HG02623 (cell line): ENCODE results near the gene CCDC159.
"Not testable (repeated sequence)": the region's sequence is repeated elsewhere in the genome, so short reads cannot be mapped to it uniquely, and the experiment has no call there.

Source experiments
- ATAC-seq: cut with Tn5 transposase; IDR thresholded peaks from one replicate; pipeline ENCODE4 v1.9.1; 2021; ENCODE audit warnings: moderate library complexity; ENCODE audit not compliant: unreplicated experiment

CCDC159 gene

GRCh38 chr19:11364935-11365334 is 18.6 kb downstream of the CCDC159 start:
- ATAC-seq = no peak

GRCh38 chr19:11365557-11366117 is 19.3 kb downstream of the CCDC159 start:
- ATAC-seq = no peak

- ATAC-seq = no peak
Measured at GRCh38 chr19:11367528-11367927, 21.2 kb downstream of the CCDC159 start.

GRCh38 chr19:11370744-11371143 is 24.4 kb downstream of the CCDC159 start:
- ATAC-seq = no peak

- no peak for ATAC-seq
Measured at GRCh38 chr19:11373166-11373884, 27.0 kb downstream of the CCDC159 start.

GRCh38 chr19:11373885-11374432 is 27.6 kb downstream of the CCDC159 start:
- ATAC-seq = no peak

GRCh38 chr19:11374433-11375142 is 28.3 kb downstream of the CCDC159 start, which contains the start of gene SWSAP1:
SWSAP1 (plus strand) TSS chr19:11374666; CDS start chr19:11374681, 15 bp downstream.
- peak; percentile 74 for ATAC-seq

- ATAC-seq = no peak
Measured at GRCh38 chr19:11375143-11375948, 29.0 kb downstream of the CCDC159 start.

- no peak for ATAC-seq
Measured at GRCh38 chr19:11377237-11377636, 30.9 kb downstream of the CCDC159 start.

- no peak for ATAC-seq
Measured at GRCh38 chr19:11377756-11378155, 31.4 kb downstream of the CCDC159 start.

- ATAC-seq = no peak
Measured at GRCh38 chr19:11378319-11379189, 32.2 kb downstream of the CCDC159 start.

- not testable (repeated sequence) for ATAC-seq
Measured at GRCh38 chr19:11379269-11379845, 33.0 kb downstream of the CCDC159 start.

- no peak for ATAC-seq
Measured at GRCh38 chr19:11379857-11380350, 33.6 kb downstream of the CCDC159 start.

GRCh38 chr19:11380653-11381537 is 34.6 kb downstream of the CCDC159 start:
- ATAC-seq = peak; percentile 74

GRCh38 chr19:11382898-11383705 is 36.8 kb downstream of the CCDC159 start:
- ATAC-seq = no peak

- ATAC-seq = no peak
Measured at GRCh38 chr19:11383706-11384048, 37.4 kb downstream of the CCDC159 start.

GRCh38 chr19:11384778-11385129 is 38.4 kb downstream of the CCDC159 start:
- no peak for ATAC-seq
